Suprapubic skin (tissue), 4 donors: ENCODE results near the gene IDI1. TPM values are rescaled to one million over a fixed set of nuclear protein-coding genes. Genes with fewer than 3 reads are reported as not detected.

Experiments
- DNase-seq, 2 donors: peaks; one replicate each; pipeline ENCODE4 v3.0.0-alpha.2; 2019; ENCODE audit warnings: low spot score in 2 of 2
- H3K27ac ChIP-seq: fragments of 200-600 bp; sonication (generic); one replicate; pipeline ENCODE4 v1.5.1; 2019
- H3K27me3 ChIP-seq: fragments of 200-600 bp; sonication (generic); one replicate; pipeline ENCODE4 v1.5.1; 2019
- H3K36me3 ChIP-seq: fragments of 200-600 bp; sonication (generic); one replicate; pipeline ENCODE4 v1.5.1; 2019
- H3K4me1 ChIP-seq: fragments of 200-600 bp; sonication (generic); one replicate; pipeline ENCODE4 v1.5.1; 2019
- H3K4me3 ChIP-seq: fragments of 200-600 bp; sonication (generic); one replicate; pipeline ENCODE4 v1.5.1; 2019; ENCODE audit warnings: mild to moderate bottlenecking
- H3K9me3 ChIP-seq: fragments of 200-600 bp; sonication (generic); one replicate; pipeline ENCODE4 v1.5.1; 2019
- CTCF ChIP-seq, 2 donors: fragments of 200-600 bp in 1 of 2; fragments of 450-650 bp in 1 of 2; sonication (generic) in 1 of 2; IDR thresholded peaks; one replicate each; pipeline ENCODE4 v1.5.1; 2016 to 2019; ENCODE audit warnings: antibody characterized with exemption in 2 of 2, mild to moderate bottlenecking in 1 of 2, moderate library complexity in 1 of 2
- EP300 ChIP-seq: sonication (generic); formaldehyde crosslinking; IDR thresholded peaks from one replicate; pipeline ENCODE4 v1.6.1; 2017; ENCODE audit warnings: antibody characterized with exemption
- POLR2A ChIP-seq, 2 donors: fragments of 450-650 bp; IDR thresholded peaks; one replicate each; pipeline ENCODE4 v1.6.1; 2017; ENCODE audit warnings: antibody characterized with exemption in 2 of 2, mild to moderate bottlenecking in 2 of 2, moderate library complexity in 2 of 2
- POLR2AphosphoS5 ChIP-seq, 3 donors: sonication (generic); formaldehyde crosslinking; IDR thresholded peaks; one replicate each; pipeline ENCODE4 v1.6.1; 2017; ENCODE audit warnings: antibody characterized with exemption in 3 of 3
- WGBS: methylation state at CpG from one replicate; pipeline ENCODE4 v1.1.5; 2018; 5-methylcytosine and 5-hydroxymethylcytosine counted together
- total RNA-seq, 4 donors: library from RNA; depleted of rRNA; stranded (reverse); fragments of >200 nt; gene quantifications; one replicate each; pipeline ENCODE4 v1.1.0, GENCODE V29; 2016

IDI1 gene
- total RNA-seq, 4 donors from 2014 or later: 32.0 to 62.1 (median 36.1) TPM

- no peaks in the 10 kb centered on the region for H3K27me3 ChIP-seq
- WGBS: 96% methylated on average over 6 of the region's 6 CpGs
- peaks cover 72% of the 10 kb centered on the region for H3K36me3 ChIP-seq
- H3K9me3 ChIP-seq: no peaks in the 10 kb centered on the region
- no peak overlapping the region for H3K27ac ChIP-seq
- no peak for DNase-seq
- no peak overlapping the region for H3K4me3 ChIP-seq
- peaks cover 1% of the 10 kb centered on the region for H3K4me1 ChIP-seq
- TF ChIP-seq POLR2A (IDR thresholded peaks at IDR 0.05): no peak
- no peak for TF ChIP-seq POLR2AphosphoS5 (IDR thresholded peaks at IDR 0.05)
- no peak for TF ChIP-seq CTCF (IDR thresholded peaks at IDR 0.05)
- no peak for TF ChIP-seq EP300
Observed at GRCh38 chr10:994836-995558, 53.9 kb downstream of the IDI1 start.

GRCh38 chr10:992871-993270 is 56.0 kb downstream of the IDI1 start:
- H3K4me3 ChIP-seq: no peak overlapping the region
- no peak overlapping the region for H3K27ac ChIP-seq
- DNase-seq: no peak
- peaks cover 51% of the 10 kb centered on the region for H3K36me3 ChIP-seq
- H3K9me3 ChIP-seq: no peaks in the 10 kb centered on the region
- no peak for TF ChIP-seq EP300
- TF ChIP-seq POLR2A (IDR thresholded peaks at IDR 0.05): no peak
- no peak for TF ChIP-seq CTCF (IDR thresholded peaks at IDR 0.05)
- TF ChIP-seq POLR2AphosphoS5 (IDR thresholded peaks at IDR 0.05): no peak
- H3K4me1 ChIP-seq: peaks cover 13% of the 10 kb centered on the region
- no peaks in the 10 kb centered on the region for H3K27me3 ChIP-seq

DNA sequence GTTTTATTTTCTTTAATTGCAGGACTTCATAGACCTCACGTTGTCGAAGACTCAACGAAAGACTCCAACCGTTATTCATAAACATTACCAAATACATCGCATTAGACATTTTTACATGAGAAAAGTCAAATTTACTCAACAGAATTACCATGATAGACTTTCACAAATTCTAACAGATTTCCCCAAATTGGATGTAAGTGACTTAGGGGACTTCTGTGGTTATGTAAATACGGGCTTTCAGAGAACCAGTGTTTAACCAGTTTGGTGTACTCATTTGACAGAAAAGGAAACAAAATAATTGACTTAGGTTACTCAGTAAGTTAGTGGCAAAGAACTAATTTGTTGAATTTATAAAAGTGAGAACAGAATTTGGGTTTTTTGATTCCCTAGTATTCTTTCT is 56.5 kb downstream of the IDI1 start:
- Histone ChIP-seq H3K9me3 (no peaks in the 10 kb centered on the region), H3K4me1 (peaks cover 16% of the 10 kb centered on the region), H3K27me3 (no peaks in the 10 kb centered on the region), H3K27ac (no peak overlapping the region), H3K4me3 (no peak overlapping the region), H3K36me3 (peaks cover 47% of the 10 kb centered on the region)
- no peak for TF ChIP-seq EP300
- no peak for TF ChIP-seq CTCF (IDR thresholded peaks at IDR 0.05)
- no peak for TF ChIP-seq POLR2A (IDR thresholded peaks at IDR 0.05)
- no peak for TF ChIP-seq POLR2AphosphoS5 (IDR thresholded peaks at IDR 0.05)
- WGBS: 93% methylated on average over 6 of the region's 6 CpGs
- no peak for DNase-seq

GRCh38 chr10:990808-991207 is 58.1 kb downstream of the IDI1 start:
- 91% methylated on average over 6 of the region's 6 CpGs for WGBS
- H3K36me3 ChIP-seq: peaks cover 30% of the 10 kb centered on the region
- no peaks in the 10 kb centered on the region for H3K27me3 ChIP-seq
- no peak overlapping the region for H3K4me3 ChIP-seq
- DNase-seq: no peak
- no peaks in the 10 kb centered on the region for H3K9me3 ChIP-seq
- H3K27ac ChIP-seq: no peak overlapping the region
- no peak for TF ChIP-seq EP300
- no peak for TF ChIP-seq POLR2A (IDR thresholded peaks at IDR 0.05)
- TF ChIP-seq CTCF (IDR thresholded peaks at IDR 0.05): no peak
- TF ChIP-seq POLR2AphosphoS5 (IDR thresholded peaks at IDR 0.05): no peak
- H3K4me1 ChIP-seq: peaks cover 29% of the 10 kb centered on the region

Other genes starting within 250 kb of the IDI1 start
- gene LARP4B, start 117.4 kb downstream of the IDI1 start, total RNA-seq: 100 to 1,000 TPM in 1 of 4 donors, 10 to 100 TPM in 3; 53.5 to 100 (median 69.7) TPM
- gene GTPBP4, start 60.7 kb downstream of the IDI1 start, total RNA-seq: 10 to 100 TPM; 14.4 to 37.2 (median 28.5) TPM
- gene IDI2, start 23.3 kb downstream of the IDI1 start, total RNA-seq: not detected
- 10 to 100 TPM; 13.1 to 32.7 (median 18.4) TPM for gene WDR37, start 7.3 kb upstream of the IDI1 start, total RNA-seq